Panc1 (cell line): ENCODE data around the gene FGF22.

ENCODE experiments used
- CTCF ChIP-seq: fragments of 450-650 bp; IDR thresholded peaks from 2 replicates; pipeline ENCODE4 v1.5.1; 2017; ENCODE audit warnings: mild to moderate bottlenecking
- REST ChIP-seq, 2 experiments: IDR thresholded peaks; 2 replicates each; pipeline ENCODE4 v1.6.1; 2011 to 2012; ENCODE audit warnings: low read depth in 2 of 2, control low read depth in 1 of 2, low read length in 1 of 2, mild to moderate bottlenecking in 1 of 2, moderate library complexity in 1 of 2; ENCODE audit not compliant: insufficient read depth in 1 of 2
- SIN3A ChIP-seq: IDR thresholded peaks from 2 replicates; pipeline ENCODE4 v1.6.1; 2012; ENCODE audit warnings: low read depth, mild to moderate bottlenecking, low read length, moderate library complexity, borderline replicate concordance; ENCODE audit not compliant: insufficient read depth
- TCF7L2 ChIP-seq: IDR thresholded peaks from 2 replicates; pipeline ENCODE4 v1.6.1; 2011; ENCODE audit warnings: mild to moderate bottlenecking, low read depth, low read length, inconsistent platforms

GRCh38 chr19:592101-592500, 47.6 kb upstream of the FGF22 start:
- TF ChIP-seq CTCF (no peak), TCF7L2 (no peak), REST (IDR thresholded peaks at IDR 0.05; ENCODE audit: insufficient read depth in 1 of 2, low read depth in 2 of 2, low read length in 1 of 2) (no peak), SIN3A (no peak)
